GM18508 (cell line): Measurements from ENCODE around the gene STX18.

Experiments used
- ATAC-seq: cut with Tn5 transposase; IDR thresholded peaks from one replicate; pipeline ENCODE4 v1.9.1; 2021; ENCODE audit warnings: moderate number of reproducible peaks; ENCODE audit not compliant: insufficient read depth, unreplicated experiment

Gene STX18

GRCh38 chr4:4390046-4390445 is 151.8 kb downstream of the STX18 start:
- ATAC-seq, result no peak

- ATAC-seq, result no peak
Measured at GRCh38 chr4:4388836-4389575, 152.8 kb downstream of the STX18 start.

DNA sequence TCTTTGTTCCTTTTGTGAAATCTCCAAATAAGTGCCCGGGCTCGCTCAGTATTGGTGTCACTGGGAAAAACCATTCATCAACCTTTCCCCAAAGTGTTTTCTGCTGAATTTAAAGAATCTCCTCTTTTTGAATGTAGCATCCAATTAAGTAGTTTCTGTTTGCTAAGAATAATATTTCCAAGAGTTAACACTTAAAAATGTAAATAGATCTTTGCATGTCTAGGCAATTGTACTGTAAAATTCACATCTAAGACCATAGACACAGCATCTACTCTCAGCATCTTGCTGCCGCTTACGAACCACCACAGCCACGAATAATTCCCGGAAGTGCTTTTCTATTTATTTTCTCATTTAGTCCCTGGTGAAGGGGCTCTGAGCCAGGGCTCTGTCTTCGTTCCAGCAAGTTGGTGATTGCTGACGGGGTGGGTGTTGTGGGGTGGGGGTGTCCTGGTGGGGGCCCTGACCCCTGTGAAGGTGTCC is 153.5 kb downstream of the STX18 start:
- no peak for ATAC-seq

DNA sequence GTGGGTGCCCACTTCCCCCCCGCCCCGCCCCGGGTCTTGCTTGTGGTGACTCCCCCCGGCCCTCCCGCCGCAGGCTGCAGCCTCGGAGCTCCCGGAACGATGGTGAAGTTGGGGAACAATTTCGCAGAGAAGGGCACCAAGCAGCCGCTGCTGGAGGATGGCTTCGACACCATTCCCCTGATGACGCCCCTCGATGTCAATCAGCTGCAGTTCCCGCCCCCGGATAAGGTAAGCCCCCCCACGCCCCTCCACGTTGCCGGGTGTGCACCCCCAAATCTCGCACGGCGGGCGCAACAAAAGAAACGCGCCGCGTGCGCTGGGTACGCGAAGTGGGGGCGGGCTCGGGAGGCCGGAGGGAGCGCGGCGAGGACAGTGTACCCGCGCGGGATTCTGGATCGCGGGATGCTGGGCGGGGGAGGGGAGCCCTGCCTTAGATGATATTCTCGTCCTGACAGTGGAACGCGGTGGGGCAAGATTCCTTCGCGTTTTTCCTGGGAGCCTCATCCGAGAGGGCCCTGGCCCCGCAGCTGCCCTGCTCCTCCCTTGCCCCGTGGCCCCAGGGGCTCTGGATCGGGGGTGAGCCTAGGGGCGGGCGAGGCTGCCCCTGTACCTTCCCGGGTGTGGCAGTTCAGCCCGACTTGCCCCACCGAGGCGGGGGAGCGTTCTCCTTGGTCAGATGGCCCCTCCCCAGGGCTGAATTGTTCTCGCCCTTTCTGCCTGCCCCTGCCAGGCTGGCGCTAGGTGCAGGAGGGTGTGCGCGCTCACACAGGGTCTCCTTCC is 154.1 kb downstream of the STX18 start:
- ATAC-seq, result no peak

GRCh38 chr4:4386736-4387392 is 155.0 kb downstream of the STX18 start, which contains the start of gene NSG1:
Gene NSG1, plus strand, starts transcription at chr4:4387102. Its CDS starts 528 bp downstream, at chr4:4387630.
- ATAC-seq, result no peak

- no peak for ATAC-seq
Measured at GRCh38 chr4:4386296-4386735, 155.5 kb downstream of the STX18 start.

DNA sequence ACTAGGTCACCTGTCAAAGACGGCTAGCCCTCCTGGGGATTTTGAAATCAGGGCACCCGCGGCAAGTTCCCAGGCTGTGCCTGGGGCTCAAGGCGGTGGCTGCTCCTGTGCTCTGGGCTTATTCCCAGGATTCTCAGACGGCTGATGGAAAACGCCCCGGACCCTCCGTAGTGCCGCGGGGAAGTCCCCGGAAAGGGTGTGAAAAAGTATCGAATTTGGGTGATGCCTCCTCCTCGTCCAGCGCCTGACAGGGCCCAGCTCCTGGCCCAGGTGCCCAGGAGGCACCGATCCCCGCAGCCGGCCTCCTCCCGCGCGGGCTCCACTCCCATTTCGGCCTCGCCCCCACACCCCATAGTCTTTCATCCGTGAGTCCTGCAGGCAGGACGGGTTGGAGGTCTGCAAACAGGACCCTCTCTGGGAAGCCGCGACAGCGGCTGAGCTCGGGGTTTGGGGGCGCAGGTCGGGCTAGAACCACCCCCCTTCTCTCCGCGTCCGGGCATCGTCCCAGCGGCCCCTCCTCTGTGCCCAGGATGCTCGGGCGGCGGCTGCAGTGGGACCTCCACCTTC is 156.0 kb downstream of the STX18 start:
- ATAC-seq, result no peak

DNA sequence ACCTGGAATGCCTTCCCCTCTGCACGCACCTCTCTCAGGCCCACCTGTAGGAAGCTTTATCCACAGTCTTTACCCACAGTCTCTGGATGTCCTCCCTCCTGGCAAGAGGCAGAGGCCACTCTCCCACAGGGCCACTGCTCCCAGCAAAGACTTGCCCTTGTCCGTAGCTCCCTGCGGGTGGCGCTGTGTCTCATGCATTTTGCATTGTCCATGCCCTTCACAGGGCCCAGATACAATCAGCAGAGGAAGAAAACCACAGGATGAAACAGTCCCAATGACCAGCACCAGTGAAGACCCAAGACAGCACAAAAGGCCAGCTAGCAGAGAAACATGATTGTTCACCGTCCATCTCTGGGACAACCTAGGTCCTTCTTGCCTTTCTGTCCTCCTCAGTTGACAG is 157.0 kb downstream of the STX18 start:
- no peak for ATAC-seq

DNA sequence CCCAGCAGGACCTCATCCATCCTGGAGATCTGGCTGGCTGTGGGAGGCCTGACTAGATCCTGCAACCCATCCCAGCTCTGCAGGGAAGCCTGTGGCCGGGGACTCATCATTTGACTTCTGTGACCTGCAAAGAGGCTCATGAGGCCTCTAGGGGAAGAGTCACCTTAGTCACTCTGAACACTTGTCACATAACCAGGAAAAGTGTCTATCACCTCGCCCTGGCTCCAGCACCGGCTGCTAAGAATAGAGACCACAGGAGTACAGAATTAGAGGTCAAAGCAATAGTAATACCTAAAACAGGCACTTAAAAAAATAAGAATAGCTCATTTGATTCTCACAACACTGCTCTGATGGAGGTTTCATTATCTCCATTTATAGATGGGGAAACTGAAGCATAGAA is 158.8 kb downstream of the STX18 start:
- ATAC-seq, result no peak

DNA sequence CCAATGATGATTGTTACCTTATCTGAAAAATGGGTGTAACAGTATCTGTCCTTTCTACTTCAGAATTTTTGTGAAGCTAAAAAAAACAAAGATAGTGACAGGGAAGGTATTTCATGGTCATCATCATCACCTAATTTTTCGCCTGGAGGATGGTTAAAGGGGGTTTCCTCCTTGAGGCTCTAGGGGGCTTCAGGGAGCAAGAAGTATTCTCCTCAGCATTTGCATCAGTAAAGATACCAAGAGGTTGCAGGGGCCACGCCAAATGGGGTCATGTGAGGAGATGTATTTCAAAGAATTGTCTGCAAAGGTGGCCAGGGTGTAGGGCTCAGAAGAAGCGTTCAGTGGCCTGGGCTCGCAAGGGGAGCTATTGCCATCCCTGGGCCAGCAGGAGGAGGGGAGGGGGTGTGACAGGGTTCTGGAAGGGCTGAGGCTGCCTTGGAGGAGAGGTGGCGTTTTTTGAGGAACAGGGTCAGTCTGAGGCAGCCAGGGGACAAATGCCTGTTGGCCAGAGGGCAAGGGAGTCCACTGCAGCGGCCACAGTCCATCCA is 162.2 kb downstream of the STX18 start:
- no peak for ATAC-seq

DNA sequence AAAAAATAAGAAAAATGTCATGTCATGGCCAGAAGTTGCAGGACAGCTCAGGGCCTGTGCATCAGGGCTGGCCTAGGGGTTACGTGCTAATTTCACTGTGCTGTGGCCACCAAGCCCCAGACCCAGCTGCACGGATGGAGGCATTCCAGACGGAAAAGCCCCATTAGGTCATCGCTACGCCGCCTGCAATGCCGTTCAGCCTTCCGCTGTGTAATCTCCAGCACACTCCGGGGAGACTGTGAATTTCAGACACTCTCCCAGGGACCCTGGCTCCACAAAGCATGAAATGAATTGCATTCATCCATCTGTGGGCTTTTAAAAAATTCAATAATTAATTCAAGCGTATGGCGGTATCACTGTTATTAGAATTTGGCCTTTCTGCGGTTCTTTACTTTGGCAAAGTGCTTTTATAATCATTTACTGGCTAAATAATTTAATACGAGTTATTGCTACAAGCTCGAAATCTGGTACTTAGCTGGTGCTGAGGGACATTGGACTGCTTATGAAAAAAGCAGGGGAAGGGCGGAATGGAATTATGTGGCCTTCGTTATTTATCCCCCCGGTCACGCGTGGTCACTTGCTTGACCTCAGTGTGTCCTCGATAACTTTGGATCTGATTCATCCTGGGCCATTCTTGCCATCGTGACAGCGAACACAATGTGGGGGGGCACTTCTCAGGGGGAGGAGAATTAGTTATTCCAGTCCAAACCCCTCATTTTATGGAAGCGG is 164.0 kb downstream of the STX18 start:
- no peak for ATAC-seq

- ATAC-seq, result no peak
Measured at GRCh38 chr4:4377191-4377590, 164.7 kb downstream of the STX18 start.

DNA sequence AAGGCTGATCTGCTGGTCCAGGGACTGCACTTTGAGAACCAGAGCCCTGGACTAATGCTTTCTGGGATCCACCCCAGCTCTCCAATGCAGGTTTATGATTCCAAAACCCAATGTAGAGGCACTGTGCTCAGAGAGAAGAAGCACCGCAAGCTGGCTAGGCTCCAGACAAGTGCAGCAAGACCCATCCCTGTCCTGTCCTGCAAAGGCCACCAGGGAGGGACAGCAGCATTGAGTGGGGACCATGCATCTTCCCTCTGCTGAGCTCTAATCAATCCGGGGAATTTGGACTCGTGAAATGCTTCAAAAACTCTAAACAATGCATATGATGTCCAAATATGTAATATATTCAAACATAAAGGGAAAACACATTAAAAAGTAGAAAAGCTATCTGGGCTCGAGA is 165.8 kb downstream of the STX18 start:
- no peak for ATAC-seq

GRCh38 chr4:4374388-4375098 is 167.3 kb downstream of the STX18 start:
- ATAC-seq, result no peak
